AG08396 (cell line): ENCODE data around the gene SUCO.

Experiments
- DNase-seq: peaks from one replicate; pipeline ENCODE4 v3.0.0; 2012; ENCODE audit warnings: low spot score, mixed read lengths

SUCO gene

GRCh38 chr1:172650474-172651193 is 117.7 kb downstream of the SUCO start:
- DNase-seq, result no peak

- DNase-seq, result no peak
Measured at GRCh38 chr1:172653015-172653709, 120.2 kb downstream of the SUCO start.

GRCh38 chr1:172654535-172654934 is 121.6 kb downstream of the SUCO start:
- DNase-seq, result peak; percentile 80

GRCh38 chr1:172656576-172656975 is 123.6 kb downstream of the SUCO start:
- DNase-seq, result no peak

DNA sequence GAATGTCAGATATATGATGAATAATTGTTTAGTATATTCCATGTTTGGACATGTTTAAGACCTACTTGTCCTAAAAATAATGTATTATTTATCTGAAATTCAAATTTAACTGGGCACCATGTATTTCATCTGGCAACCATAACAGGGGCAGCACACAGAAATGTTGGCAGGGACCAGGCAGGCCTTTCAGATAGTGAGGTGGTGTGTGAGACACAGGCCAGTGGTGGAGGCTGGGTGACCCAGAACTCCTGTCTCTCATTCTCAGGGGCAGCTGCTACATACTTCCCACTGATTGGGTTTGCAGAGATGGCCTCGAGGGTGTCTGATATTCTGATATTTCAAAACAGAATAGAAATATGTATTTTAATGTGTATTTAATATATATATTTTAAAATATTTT is 124.6 kb downstream of the SUCO start:
- no peak for DNase-seq

GRCh38 chr1:172658871-172659453 is 126.0 kb downstream of the SUCO start, which contains the start of gene FASLG:
Gene FASLG (plus strand): TSS chr1:172659103. CDS start chr1:172659202, 99 bp downstream.
- no peak for DNase-seq

- no peak for DNase-seq
Measured at GRCh38 chr1:172661107-172661506, 128.2 kb downstream of the SUCO start.
